K562 (cell line): ENCODE measurements around the gene DOK4.

Experiments
- CAMTA2 ChIP-seq: fragments of 250-450 bp; sonication (Bioruptor Pico); conservative IDR thresholded peaks from 2 replicates; pipeline ENCODE4 v1.5.1; 2022
- CHD1 ChIP-seq: fragments of 200-600 bp; sonication (generic); IDR thresholded peaks from one replicate; pipeline ENCODE4 v1.6.1; 2012; ENCODE audit warnings: mild to moderate bottlenecking, moderate library complexity, low read length, inconsistent platforms
- SUPT5H ChIP-seq: fragments of 450-650 bp; IDR thresholded peaks from 2 replicates; pipeline ENCODE4 v1.6.1; 2016
- TCF7 ChIP-seq: sonication (generic); IDR thresholded peaks from 2 replicates; pipeline ENCODE4 v1.6.1; 2016; ENCODE audit warnings: antibody characterized with exemption, borderline replicate concordance
- TOE1 ChIP-seq, 2 experiments: fragments of 450-650 bp in 1 of 2; sonication (generic) in 1 of 2; formaldehyde crosslinking in 1 of 2; IDR thresholded peaks; 2 replicates each; pipeline versions ENCODE4 v1.7.1 to v1.8.0; 2016 to 2022; ENCODE audit warnings: borderline replicate concordance in 2 of 2, mild to moderate bottlenecking in 2 of 2, antibody characterized with exemption in 1 of 2, inconsistent platforms in 1 of 2, low read depth in 1 of 2, missing genetic modification reagents in 1 of 2, moderate library complexity in 1 of 2
- ZBTB17 ChIP-seq: fragments of 450-650 bp; formaldehyde crosslinking; IDR thresholded peaks from 2 replicates; pipeline ENCODE4 v1.4.0; 2020; ENCODE audit warnings: mild to moderate bottlenecking
- ZSCAN29 ChIP-seq: fragments of 450-650 bp; IDR thresholded peaks from 2 replicates; pipeline ENCODE4 v1.6.1; 2017
- TF ChIP-seq, protein P1 (sequence below), 3 experiments: IDR thresholded peaks in 2 of 3; conservative IDR thresholded peaks in 1 of 3; 2 replicates each; pipeline ENCODE4 v1.5.1; 2011 to 2012; ENCODE audit warnings: low read length in 3 of 3, mild to moderate bottlenecking in 3 of 3, control low read depth in 2 of 3, improper control_type of control experiment in 1 of 3, inconsistent platforms in 1 of 3, low read depth in 1 of 3, mixed read lengths in 1 of 3, moderate library complexity in 1 of 3; ENCODE audit not compliant: insufficient read depth in 2 of 3

- TF ChIP-seq CAMTA2 (CRISPR knock-in tag): no peak
- TF ChIP-seq, protein P1, sequence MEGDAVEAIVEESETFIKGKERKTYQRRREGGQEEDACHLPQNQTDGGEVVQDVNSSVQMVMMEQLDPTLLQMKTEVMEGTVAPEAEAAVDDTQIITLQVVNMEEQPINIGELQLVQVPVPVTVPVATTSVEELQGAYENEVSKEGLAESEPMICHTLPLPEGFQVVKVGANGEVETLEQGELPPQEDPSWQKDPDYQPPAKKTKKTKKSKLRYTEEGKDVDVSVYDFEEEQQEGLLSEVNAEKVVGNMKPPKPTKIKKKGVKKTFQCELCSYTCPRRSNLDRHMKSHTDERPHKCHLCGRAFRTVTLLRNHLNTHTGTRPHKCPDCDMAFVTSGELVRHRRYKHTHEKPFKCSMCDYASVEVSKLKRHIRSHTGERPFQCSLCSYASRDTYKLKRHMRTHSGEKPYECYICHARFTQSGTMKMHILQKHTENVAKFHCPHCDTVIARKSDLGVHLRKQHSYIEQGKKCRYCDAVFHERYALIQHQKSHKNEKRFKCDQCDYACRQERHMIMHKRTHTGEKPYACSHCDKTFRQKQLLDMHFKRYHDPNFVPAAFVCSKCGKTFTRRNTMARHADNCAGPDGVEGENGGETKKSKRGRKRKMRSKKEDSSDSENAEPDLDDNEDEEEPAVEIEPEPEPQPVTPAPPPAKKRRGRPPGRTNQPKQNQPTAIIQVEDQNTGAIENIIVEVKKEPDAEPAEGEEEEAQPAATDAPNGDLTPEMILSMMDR (IDR thresholded peaks at IDR 0.05 in 2 of 3, conservative IDR thresholded peaks at IDR 0.05 in 1 of 3; ENCODE audit: insufficient read depth in 2 of 3, low read depth in 1 of 3, low read length in 3 of 3): no peak
- no peak for TF ChIP-seq TOE1 (IDR thresholded peaks at IDR 0.05; ENCODE audit: borderline replicate concordance)
- TF ChIP-seq TOE1 (CRISPR knock-in tag; IDR thresholded peaks at IDR 0.05; ENCODE audit: borderline replicate concordance, low read depth): no peak
- no peak for TF ChIP-seq CHD1
- TF ChIP-seq ZSCAN29: no peak
- TF ChIP-seq ZBTB17 (CRISPR knock-in tag): no peak
- no peak for TF ChIP-seq SUPT5H
- TF ChIP-seq TCF7: no peak
These were observed 40.2 kb upstream of the DOK4 start for GRCh38 chr16:57526498-57526897.
